ENCODE measurements around the gene IRX5.

The IRX5 gene

DNA sequence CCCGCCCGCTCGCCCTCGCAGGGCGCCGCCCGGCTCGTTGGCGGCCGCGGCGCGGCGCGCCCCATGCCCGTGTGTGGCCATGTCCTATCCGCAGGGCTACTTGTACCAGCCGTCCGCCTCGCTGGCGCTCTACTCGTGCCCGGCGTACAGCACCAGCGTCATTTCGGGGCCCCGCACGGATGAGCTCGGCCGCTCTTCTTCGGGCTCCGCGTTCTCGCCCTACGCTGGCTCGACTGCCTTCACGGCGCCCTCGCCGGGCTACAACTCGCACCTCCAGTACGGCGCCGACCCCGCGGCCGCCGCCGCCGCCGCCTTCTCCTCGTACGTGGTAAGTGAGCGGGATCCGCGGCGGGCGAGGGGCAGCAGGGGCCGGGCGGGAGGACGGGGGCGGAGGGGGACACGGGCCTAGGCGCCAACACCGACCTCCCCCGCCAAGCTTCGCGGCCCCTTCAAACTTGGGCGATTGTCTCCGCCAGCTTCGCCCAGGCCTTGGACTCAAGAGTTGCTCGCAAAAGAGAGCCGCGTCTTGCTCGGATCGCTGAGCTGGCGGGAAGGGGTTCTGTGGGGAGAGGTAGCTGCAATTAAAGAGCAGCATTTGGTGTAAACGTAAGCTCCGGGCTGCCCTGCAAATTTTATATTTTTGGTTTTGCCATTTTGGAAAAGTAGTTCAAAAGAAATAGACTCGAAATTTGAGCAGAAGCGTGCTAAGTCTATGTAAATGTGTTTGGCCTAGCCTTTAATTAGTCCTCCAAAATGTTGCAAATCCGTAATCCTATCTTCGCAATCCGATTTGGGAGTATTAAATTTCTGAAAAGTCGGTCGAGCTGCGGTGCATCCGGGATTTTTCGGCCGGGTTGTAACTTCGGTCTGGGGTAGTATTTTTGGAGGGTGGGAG is 702 bp downstream of the IRX5 start:
- peak; percentile 59 for DNase-seq

DNA sequence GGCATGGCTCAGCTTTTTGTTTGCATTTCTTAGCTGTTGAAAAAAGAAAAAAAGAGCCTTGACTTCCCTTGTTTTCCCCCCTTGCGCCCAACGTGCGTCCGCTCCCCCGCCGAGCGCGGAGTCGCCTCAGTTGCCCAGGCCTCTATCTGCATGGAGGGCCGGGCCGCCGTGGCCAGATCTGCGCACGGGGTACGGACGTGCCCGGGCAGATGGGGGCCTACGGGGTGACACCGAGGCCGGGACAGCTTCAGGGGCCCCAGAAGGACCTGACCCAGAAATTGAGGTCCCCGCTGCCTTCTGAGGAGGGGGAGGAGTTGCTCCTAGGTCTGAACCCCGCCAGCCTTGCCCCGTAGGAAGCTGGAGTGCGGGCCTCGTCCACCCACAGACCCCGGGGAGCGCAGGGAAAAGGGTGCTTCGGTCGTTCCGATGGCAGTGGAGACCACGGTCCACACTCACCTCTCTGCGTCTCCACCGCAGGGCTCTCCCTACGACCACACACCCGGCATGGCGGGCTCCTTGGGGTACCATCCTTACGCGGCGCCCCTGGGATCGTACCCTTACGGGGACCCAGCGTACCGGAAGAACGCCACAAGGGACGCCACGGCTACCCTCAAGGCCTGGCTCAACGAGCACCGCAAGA is 1.5 kb downstream of the IRX5 start:
- DNase-seq = peak; percentile 47

DNA sequence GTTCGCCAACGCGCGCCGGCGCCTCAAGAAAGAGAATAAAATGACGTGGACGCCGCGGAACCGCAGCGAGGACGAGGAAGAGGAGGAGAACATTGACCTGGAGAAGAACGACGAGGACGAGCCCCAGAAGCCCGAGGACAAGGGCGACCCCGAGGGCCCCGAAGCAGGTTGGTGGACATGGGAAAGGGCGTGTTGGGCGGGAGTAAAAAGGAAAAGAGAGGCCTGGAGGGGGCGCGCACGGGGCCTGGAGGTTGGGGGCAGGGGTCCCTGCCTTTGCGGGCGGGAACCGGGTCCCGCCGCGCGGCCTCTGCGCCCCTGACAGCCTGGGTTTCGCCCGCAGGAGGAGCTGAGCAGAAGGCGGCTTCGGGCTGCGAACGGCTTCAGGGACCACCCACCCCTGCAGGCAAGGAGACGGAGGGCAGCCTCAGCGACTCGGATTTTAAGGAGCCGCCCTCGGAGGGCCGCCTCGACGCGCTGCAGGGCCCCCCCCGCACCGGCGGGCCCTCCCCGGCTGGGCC is 2.1 kb downstream of the IRX5 start:
- peak; percentile 51 for DNase-seq

DNA sequence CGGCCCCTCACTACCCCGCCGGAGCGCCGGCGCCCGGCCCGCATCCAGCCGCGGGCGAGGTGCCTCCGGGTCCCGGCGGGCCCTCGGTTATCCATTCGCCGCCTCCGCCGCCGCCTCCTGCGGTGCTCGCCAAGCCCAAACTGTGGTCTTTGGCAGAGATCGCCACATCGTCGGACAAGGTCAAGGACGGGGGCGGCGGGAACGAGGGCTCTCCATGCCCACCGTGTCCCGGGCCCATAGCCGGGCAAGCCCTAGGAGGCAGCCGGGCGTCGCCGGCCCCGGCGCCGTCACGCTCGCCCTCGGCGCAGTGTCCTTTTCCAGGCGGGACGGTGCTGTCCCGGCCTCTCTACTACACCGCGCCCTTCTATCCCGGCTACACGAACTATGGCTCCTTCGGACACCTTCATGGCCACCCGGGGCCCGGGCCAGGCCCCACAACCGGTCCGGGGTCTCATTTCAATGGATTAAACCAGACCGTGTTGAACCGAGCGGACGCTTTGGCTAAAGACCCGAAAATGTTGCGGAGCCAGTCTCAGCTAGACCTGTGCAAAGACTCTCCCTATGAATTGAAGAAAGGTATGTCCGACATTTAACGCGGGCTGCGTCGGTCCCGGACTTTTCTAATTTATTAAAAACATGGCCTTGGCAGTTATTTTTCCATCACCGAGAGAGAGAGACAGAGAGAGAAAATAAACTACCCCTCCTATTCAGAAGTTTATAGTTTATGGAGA is 2.8 kb downstream of the IRX5 start:
- DNase-seq = peak; percentile 45

DNA sequence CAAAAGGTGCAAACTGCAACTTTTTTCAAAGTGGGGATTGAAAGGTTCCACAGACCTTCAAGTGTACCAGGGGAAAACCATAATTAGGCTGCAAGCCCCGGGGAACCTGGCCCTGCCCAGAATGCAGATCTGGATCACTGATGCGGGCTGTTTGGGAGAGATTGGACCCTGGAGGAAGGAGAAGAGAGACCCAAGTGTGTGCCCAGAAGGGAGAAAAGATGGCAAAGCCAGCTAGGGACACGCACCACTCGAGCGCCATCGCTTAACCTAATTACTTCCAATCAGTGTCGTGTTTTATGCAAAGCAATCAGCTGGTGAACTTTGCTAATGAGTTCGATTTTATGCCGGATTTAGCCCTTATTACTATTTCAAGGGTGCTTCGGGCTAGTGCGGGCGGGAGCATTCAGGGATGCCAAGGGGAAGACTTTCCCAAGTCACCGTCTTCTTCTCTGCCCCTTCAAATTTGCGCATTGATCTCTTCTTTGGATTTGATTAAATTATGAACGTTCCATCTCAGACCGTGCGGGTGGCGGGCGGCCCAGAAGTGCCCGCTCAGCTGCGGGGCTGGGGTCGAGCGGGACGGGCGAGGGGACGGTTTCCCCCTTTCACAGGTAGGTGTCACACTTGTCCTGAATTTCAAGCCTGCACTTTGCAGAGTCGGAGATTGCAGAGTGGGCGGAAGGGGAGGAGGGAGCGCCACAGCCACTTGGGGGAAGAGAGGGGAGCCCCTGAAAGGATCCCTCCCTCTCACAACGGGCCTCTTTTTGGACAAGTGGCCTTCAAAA is 4.0 kb downstream of the IRX5 start:
- peak; percentile 66 for DNase-seq

DNA sequence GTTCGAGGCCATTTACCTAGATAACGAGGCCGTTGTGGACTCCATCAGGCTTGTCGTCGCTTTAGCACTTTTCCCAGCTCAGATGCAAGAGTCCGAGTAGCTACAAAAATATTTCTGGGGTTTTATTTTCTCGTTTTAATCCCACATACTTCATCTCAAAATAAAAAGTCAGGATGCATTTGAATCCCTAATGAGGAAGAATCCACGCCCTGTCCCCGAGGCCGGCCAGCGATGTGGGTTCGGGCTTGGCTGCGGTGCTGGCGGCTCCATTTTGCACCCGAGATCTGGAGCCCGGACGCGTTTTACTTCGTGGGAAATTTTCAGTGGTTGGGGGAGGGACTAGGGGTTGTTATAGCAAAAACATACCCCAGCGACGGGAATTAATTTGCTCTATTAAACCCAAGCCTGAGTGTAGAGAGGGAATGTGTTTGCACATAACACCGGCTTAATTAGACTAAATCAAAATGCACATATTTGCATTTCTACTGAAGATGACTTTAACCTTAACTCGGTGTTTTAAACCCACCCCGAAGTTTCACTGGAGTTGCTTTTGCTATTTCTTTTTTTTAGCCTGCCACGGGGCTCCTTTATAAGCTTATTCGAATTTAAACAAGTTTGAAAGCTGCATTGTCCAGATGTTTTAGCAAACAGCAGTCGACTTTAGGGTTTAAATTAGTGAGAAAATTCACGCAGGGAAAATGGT is 4.8 kb downstream of the IRX5 start:
- DNase-seq = peak; percentile 27

DNA sequence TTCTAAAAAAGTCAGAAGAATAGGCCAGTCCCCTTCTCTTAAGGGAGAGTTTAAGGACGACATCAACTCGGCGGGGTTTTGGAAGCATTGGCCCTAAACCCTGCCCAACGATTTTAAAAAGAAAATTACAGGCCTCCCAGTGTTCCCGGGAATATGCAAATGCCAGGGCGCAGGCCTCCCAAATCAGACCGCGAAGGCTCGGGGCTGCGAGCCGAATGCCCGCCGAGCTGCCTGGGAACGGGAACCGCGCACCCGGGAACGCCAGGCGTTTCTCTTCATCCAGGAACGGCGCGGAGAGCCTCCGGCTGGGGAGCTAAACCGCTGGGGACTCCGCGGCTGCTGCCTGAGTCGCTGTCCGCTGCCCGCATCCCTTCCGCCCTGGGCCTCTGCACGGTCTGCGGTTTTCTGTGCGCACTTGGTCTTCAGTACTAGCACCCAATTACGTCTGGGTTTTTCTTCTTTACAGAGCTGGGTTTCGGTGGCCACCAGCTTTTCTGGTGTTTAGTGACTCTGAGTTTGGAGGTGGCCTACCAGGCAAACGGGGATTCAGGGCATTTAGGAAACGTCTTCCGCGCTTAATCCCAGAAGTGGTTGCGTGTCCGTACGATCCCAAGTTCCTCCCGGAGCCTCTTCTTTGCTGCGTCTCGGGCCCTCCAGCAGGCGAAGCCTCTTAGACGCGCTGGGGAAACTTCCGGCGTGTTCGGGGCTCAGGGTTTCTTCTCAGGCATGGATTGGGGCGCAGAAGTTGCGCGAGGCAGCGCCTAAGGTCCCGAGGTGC is 5.7 kb downstream of the IRX5 start:
- DNase-seq = peak; percentile 78

DNA sequence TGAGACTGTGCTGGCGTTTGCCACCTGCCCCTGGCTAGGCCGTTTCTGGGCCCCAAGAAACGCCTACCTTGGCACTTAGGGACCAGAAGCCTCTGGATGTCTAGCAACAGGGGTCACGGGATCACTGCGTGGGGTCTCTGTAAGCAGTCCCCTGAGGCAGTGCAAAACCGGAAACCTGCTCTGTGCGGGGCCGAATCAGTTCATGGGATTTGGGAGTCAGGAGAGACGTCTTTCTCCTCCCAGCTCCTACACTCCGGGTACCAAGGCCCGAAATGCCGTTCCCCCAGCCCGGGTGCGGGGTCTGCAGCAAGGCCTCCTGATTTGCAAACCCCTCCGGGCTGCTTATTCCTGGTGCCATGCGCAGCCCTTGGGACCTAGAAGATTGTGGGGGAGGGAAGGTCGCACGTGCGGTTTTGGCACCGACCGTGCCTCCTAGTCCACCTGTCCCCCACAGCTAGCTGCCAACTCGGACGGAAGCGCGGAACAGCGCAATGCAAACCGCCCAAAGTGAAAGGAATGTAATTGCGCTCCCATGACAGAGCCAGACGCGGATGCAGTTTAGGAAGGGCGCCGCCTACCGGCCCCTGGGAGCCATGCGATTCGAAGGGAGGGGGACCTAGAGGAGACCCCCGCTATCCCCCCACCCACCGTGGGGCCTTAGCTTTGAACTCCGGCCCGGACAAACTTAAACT is 6.5 kb downstream of the IRX5 start:
- peak; percentile 77 for DNase-seq

DNA sequence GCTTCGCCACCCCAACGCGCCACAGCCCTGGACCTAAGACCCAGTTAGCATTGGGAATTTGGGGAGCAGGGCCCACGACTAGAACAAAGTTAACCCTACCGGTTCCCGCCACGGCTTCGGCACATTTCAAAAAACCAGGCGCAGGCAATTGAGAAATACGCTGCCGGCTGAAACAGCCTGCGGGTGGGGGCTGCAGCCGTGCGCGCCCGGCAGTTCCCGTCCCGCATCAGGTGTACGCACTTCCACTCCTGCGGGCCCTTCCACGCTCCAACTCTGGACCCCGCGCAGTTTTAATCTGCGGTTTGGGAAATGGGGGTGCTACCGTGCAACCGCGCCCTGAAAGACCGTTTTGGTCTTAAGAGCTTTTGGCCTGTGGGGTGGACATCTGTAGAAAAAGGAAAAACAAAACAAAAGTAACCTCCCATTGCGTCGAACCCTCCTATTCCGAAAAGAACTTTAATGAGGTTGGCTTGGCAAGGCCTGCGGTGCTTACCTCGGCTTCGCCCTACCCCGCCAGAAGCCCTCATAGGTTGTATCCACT is 7.1 kb downstream of the IRX5 start:
- DNase-seq = no peak

DNA sequence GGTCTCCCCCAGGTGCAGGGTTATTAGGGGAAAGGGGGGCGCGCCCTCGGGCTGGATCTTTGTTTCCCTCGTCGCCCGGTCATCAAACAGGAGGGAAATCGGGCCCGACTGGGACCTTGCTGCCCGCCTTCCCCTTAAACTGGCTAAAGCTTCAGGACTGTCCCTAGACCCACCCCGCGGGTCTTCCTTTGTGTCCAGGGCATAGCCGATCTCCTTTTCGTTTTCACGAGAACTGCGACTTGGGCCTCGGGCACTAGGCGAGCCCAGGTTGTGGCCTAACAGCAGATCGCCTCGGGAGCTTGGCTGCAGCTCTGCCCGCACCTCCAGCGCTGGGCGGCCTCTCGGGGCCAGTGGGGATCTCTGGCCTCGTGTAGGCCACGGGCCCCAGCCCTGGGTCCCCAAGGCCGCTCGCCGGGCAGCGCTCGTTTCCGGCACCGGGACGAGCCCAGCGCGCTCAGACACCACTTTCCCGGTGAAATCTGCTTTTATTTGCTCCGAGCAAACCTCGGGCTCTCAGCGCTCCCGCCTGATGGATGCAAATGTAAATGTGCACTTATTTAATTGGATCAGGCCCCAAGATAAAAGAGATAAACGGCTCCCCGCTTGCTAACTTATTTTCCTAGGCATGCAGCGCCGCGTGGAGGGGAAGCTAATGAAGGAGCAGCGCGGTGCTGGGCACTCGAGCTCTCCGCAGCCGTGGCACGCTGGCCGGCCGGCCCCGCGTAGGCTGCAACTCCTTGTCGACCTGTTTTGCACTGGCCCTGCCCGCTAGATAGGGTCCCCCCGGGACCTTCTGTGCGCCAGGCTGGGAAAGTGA is 7.8 kb downstream of the IRX5 start:
- DNase-seq = no peak

DNA sequence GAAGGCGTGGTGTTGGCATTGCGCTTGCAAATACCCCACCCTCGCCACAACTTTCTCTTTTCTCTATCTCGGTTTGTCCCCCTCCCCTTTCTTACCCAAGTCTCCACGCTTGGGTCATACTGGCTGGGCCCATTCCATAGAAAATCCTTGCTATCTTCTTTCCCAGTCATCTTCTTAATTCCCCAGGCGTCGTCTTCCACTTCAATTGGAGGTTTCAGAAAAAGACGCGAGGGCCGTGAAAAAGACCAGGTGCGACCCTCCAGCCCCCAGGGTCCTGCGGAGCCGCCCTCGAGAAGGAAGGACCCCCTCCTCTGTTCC is 8.3 kb downstream of the IRX5 start:
- no peak for DNase-seq

DNA sequence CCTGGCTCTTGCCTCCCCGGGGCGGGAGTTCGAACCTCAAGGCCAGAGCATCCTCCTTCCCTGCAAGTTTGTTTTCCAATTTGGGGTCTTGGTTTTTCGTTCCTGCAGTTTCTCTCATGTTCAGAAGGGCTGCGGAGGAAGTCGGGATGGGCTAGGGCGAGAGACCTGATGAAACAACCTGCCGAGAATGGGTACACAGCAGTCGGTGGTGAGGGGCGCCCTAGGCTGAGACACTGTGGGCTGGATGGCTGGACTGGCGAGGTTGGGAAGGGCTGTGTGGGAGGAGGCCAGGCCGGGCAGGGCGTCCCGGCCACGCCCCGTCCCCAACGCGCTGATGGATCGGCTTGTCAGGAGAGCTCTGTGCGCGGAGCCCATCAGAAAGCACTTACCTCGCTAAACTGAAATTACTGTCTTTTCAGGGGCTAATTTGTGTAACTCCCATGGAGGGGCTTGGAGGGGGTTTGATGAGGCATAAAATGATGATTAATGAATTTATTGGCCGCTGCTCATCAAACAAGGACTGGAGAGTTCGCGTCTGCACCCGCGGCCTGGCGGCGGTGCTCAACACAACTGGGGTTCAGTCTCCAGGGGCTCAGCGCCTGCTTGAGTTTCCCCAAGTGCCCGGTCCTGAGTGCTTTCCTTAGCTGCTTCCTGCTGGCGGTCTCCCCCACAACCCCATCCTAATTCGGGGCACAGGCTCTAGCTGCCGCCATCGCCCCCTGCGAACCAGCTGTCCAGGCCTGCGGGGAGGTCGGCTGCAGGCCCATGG is 9.0 kb downstream of the IRX5 start:
- no peak for DNase-seq

DNA sequence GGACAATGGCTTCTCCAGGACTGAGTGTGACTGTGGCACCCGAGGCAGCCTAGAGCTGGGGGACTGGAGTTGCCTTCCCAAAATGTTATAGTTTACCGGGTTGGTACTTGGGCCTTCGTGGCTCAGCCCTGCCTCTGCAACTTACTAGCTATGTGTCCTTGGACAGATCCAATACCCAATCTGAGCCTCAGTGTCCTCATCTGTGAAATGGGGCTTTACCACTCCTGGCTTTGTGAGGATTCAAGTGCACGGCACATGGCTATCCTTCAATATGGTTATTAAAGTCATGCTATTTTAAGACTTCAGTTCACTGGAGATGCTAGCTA is 9.6 kb downstream of the IRX5 start:
- DNase-seq = no peak

DNA sequence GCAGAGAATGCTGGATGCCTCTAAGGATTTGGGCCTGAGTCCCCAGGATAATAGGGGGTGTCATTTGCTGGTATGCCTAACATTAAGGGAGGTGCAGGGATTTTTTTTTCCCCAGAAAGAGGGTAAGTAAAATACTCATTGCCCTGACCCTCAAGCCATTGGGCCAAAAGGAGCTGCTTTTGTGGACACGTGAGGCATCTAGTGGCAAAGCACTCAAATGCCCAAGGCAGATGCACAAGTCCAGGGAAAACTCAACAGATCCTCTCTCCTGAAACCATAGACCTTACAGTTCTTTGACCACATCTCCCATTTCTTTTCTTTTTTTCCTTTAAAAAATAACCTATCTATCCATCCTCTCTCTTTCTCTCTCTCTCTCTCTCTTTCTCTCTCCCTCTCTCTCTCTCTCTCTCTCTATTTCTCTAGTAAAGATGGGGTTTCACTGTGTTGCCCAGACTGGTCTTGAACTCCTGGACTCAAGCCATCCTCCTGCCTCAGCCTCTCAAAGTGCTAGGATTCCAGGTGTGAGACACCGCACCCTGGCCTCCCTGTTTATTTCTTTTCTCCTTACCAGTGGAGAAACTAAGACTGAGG is 11.8 kb downstream of the IRX5 start:
- no peak for DNase-seq

DNA sequence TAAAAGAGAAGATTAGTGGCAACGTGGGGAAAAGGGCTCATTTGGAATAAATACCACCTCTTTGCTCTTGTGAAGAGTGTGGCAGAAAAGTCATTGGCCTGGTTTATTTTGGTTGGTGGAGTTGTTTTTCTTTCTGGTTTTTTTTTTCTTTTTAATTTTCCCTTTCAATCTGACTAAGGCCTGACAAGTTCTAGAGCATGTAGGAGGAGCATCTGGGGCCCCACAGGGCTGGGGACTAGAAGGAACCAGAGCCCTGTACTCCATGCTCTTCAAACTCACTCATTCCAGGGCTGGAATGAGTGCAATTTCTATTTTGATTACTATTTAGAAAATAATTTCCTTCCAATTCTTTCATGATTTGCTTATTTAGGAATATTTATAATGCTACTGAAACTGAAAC is 13.3 kb downstream of the IRX5 start:
- peak; percentile 14 for DNase-seq

DNA sequence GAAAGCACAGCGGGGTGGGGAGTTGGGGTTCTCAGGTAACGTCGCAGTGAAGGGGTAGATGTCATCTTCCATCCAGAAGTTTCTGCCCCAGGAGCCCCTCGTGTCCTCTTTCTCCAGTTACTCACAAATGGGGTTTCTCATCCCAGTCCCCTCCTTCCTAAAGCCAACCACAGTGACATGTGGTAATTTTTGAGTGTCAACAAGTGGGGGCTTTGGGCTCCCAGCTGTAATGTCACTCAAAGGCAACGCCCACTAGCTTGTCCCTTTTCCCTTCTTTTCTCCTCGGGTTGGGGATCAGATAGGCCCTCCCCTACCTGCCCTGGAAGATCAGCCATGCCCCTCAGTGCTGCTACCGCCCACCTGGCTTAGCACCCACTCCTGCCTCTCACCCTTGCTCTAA is 14.4 kb downstream of the IRX5 start:
- no peak for DNase-seq

DNA sequence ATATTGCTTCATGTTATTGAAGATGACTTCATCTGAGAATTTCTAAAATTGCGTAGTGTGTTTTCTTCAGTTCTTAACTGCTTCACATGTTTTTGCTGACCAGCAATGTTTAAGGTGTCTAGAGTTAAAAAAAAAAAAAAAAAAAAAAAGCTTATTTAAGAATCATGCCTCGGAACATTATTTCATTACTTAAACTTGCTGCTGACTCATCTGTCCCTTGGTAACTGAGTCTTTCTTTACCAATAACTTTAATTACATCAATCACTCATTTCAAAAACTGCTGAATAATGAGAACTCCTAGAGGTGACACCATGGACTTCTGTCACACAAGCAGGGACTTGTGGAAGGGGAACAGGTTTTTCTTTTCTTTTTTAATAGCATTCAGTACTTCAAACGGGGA is 16.2 kb downstream of the IRX5 start:
- peak; percentile 20 for DNase-seq

DNA sequence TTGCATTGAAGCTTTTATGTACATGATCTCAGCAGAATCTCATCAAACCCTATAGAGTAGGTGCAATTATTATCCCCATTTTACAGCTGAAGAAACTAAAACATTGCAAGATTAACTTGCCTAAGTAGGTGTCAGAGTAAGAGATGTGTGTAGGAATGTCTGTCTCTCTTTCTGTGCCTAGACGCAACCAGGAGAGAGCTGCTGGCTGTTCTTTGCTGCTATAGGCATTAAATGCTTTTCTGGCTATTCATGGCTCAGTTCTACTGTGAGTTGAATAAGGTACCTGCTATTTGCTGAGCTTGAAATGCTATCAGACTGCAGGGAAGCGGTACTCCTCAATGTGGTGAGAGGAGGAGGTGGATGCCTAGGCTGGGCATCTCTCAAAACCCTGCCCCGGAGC is 17.0 kb downstream of the IRX5 start:
- no peak for DNase-seq

Measured in fibroblast of skin of back (primary cell).